WTC11 (cell line): ENCODE data around the gene RAPSN. TPM values are rescaled to one million over a fixed set of nuclear protein-coding genes. Genes with fewer than 3 reads are reported as not detected.

ENCODE experiments used
- ATAC-seq: fragments of 200-7000 bp; cut with Tn5 transposase; 2 replicates; pipeline ENCODE4 v1.10.0; 2021; ENCODE audit warnings: mild to moderate bottlenecking, moderate library complexity
- CTCF ChIA-PET: fragments of 300-600 bp; sonication (Branson Sonifier 250); formaldehyde crosslinking; loops from one replicate; lab custom pipeline; 2021; ENCODE audit warnings: antibody characterized with exemption; lab: Charles Lee
- POLR2A ChIA-PET: fragments of 350-600 bp; sonication (Branson Sonifier 250); formaldehyde crosslinking; loops from one replicate; lab custom pipeline; 2021; ENCODE audit warnings: antibody characterized with exemption; lab: Charles Lee
- DNase-seq: peaks from one replicate; pipeline ENCODE4 v3.0.0; 2021; ENCODE audit warnings: low spot score
- H3K27ac Mint-ChIP-seq: 2 replicates; pipeline ENCODE4 v1.8.0; 2021; ENCODE audit warnings: mixed read lengths
- H3K27me3 Mint-ChIP-seq: 2 replicates; pipeline ENCODE4 v1.8.0; 2021; ENCODE audit warnings: low read depth, mild to moderate bottlenecking, moderate library complexity, mixed read lengths
- H3K36me3 Mint-ChIP-seq: 2 replicates; pipeline ENCODE4 v1.8.0; 2021; ENCODE audit warnings: mixed read lengths
- H3K4me1 Mint-ChIP-seq: 2 replicates; pipeline ENCODE4 v1.8.0; 2022; ENCODE audit warnings: mixed read lengths
- H3K4me3 Mint-ChIP-seq: 2 replicates; pipeline ENCODE4 v1.8.0; 2021; ENCODE audit warnings: mild to moderate bottlenecking, moderate library complexity, mixed read lengths
- H3K9me3 Mint-ChIP-seq: 2 replicates; pipeline ENCODE4 v1.8.0; 2021; ENCODE audit warnings: mixed read lengths
- ATF3 ChIP-seq: sonication (generic); formaldehyde crosslinking; conservative IDR thresholded peaks from 2 replicates; pipeline ENCODE4 v1.8.1; 2022; ENCODE audit warnings: mild to moderate bottlenecking, missing genetic modification reagents
- E2F4 ChIP-seq: sonication (generic); formaldehyde crosslinking; IDR thresholded peaks from 2 replicates; pipeline ENCODE4 v1.8.1; 2022; ENCODE audit warnings: low read depth, mild to moderate bottlenecking, moderate library complexity, missing genetic modification reagents, borderline replicate concordance
- E2F5 ChIP-seq: sonication (generic); formaldehyde crosslinking; IDR thresholded peaks from 2 replicates; pipeline ENCODE4 v1.8.1; 2022; ENCODE audit warnings: mild to moderate bottlenecking, moderate library complexity, missing genetic modification reagents
- ESRRA ChIP-seq: sonication (generic); formaldehyde crosslinking; IDR thresholded peaks from 2 replicates; pipeline ENCODE4 v1.8.1; 2022; ENCODE audit warnings: mild to moderate bottlenecking, missing genetic modification reagents, borderline replicate concordance
- FOXP1 ChIP-seq: sonication (generic); formaldehyde crosslinking; IDR thresholded peaks from 2 replicates; pipeline ENCODE4 v1.8.0; 2022; ENCODE audit warnings: missing genetic modification reagents, mild to moderate bottlenecking, moderate library complexity, borderline replicate concordance
- FOXP4 ChIP-seq: sonication (generic); formaldehyde crosslinking; IDR thresholded peaks from 2 replicates; pipeline ENCODE4 v1.8.0; 2022; ENCODE audit warnings: mild to moderate bottlenecking, missing genetic modification reagents
- HMGXB4 ChIP-seq: sonication (generic); formaldehyde crosslinking; IDR thresholded peaks from 2 replicates; pipeline ENCODE4 v1.8.1; 2023; ENCODE audit warnings: mild to moderate bottlenecking, moderate library complexity, missing genetic modification reagents
- JAZF1 ChIP-seq: fragments of 250-450 bp; sonication (Bioruptor Pico); IDR thresholded peaks from 2 replicates; pipeline ENCODE4 v1.9.0; 2021; ENCODE audit warnings: moderate library complexity, mild to moderate bottlenecking, inconsistent platforms
- MXD4 ChIP-seq: fragments of 250-450 bp; sonication (Bioruptor Pico); IDR thresholded peaks from 2 replicates; pipeline ENCODE4 v1.8.0; 2021; ENCODE audit warnings: mild to moderate bottlenecking, moderate library complexity, borderline replicate concordance
- NFATC4 ChIP-seq: fragments of 250-450 bp; sonication (Bioruptor Pico); IDR thresholded peaks from 2 replicates; pipeline ENCODE4 v1.9.0; 2021; ENCODE audit warnings: mild to moderate bottlenecking
- NR3C1 ChIP-seq: sonication (generic); formaldehyde crosslinking; conservative IDR thresholded peaks from 2 replicates; pipeline ENCODE4 v1.8.1; 2023; ENCODE audit warnings: low read depth, mild to moderate bottlenecking, missing genetic modification reagents
- PREB ChIP-seq: sonication (generic); formaldehyde crosslinking; IDR thresholded peaks from 2 replicates; pipeline ENCODE4 v1.8.1; 2022; ENCODE audit warnings: mild to moderate bottlenecking, missing genetic modification reagents, moderate library complexity, borderline replicate concordance
- RELA ChIP-seq: sonication (generic); formaldehyde crosslinking; IDR thresholded peaks from 2 replicates; pipeline ENCODE4 v1.8.1; 2022; ENCODE audit warnings: missing genetic modification reagents, mild to moderate bottlenecking, borderline replicate concordance
- RORB ChIP-seq: fragments of 250-450 bp; sonication (Bioruptor Pico); IDR thresholded peaks from 2 replicates; pipeline ENCODE4 v1.9.0; 2021; ENCODE audit warnings: mild to moderate bottlenecking
- SP1 ChIP-seq: sonication (generic); formaldehyde crosslinking; conservative IDR thresholded peaks from 2 replicates; pipeline ENCODE4 v1.8.1; 2022; ENCODE audit warnings: missing genetic modification reagents
- USF2 ChIP-seq: sonication (generic); formaldehyde crosslinking; IDR thresholded peaks from 2 replicates; pipeline ENCODE4 v1.8.1; 2023; ENCODE audit warnings: mild to moderate bottlenecking, missing genetic modification reagents, moderate library complexity
- ZBTB43 ChIP-seq: sonication (generic); formaldehyde crosslinking; IDR thresholded peaks from 2 replicates; pipeline ENCODE4 v1.8.1; 2023; ENCODE audit warnings: mild to moderate bottlenecking, missing genetic modification reagents
- ZNF512 ChIP-seq: sonication (generic); formaldehyde crosslinking; IDR thresholded peaks from 2 replicates; pipeline ENCODE4 v1.8.1; 2022; ENCODE audit warnings: missing genetic modification reagents, borderline replicate concordance
- ZNF532 ChIP-seq: fragments of 250-450 bp; sonication (Bioruptor Pico); IDR thresholded peaks from 2 replicates; pipeline ENCODE4 v1.9.0; 2021; ENCODE audit warnings: mild to moderate bottlenecking, borderline replicate concordance
- total RNA-seq: library from RNA; stranded (reverse); gene quantifications from 3 replicates; pipeline ENCODE4 v1.2.3, GENCODE V29; 2021

RAPSN gene
- total RNA-seq, 1 experiment from 2014 or later: 0.66 TPM

GRCh38 chr11:47443028-47443700 lies 5.8 kb downstream of the RAPSN start (continued):
- no peak for TF ChIP-seq ZBTB43

GRCh38 chr11:47442514-47442913 lies 6.4 kb downstream of the RAPSN start:
- H3K27ac Mint-ChIP-seq: no peak overlapping the region
- H3K4me1 Mint-ChIP-seq: no peaks in the 10 kb centered on the region
- H3K36me3 Mint-ChIP-seq: no peaks in the 10 kb centered on the region
- no peak for TF ChIP-seq FOXP1 (CRISPR knock-in tag)
- no peak for TF ChIP-seq JAZF1 (CRISPR knock-in tag)
- TF ChIP-seq USF2 (CRISPR knock-in tag): no peak
- TF ChIP-seq E2F5 (CRISPR knock-in tag): no peak
- no peak for TF ChIP-seq FOXP4
- no peak for TF ChIP-seq MXD4 (CRISPR knock-in tag)
- TF ChIP-seq SP1 (CRISPR knock-in tag): no peak
- TF ChIP-seq ZNF532 (CRISPR knock-in tag): no peak
- no peak for TF ChIP-seq HMGXB4 (CRISPR knock-in tag)
- TF ChIP-seq RELA (CRISPR knock-in tag): no peak
- no peak for TF ChIP-seq NFATC4 (CRISPR knock-in tag)
- TF ChIP-seq ATF3 (CRISPR knock-in tag): no peak
- TF ChIP-seq ZNF512 (CRISPR knock-in tag): no peak
- no peak for TF ChIP-seq RORB (CRISPR knock-in tag)
- no peak for TF ChIP-seq ESRRA (CRISPR knock-in tag)
- TF ChIP-seq NR3C1: no peak
- no peak for TF ChIP-seq E2F4 (CRISPR knock-in tag)
- no peak for TF ChIP-seq PREB (CRISPR knock-in tag)
- CTCF ChIA-PET: interaction anchor here (0.6 to 2.3 kb wide), 5 partner anchors 9 to 109 kb away, joined by 3 to 30 read pairs (median 3); no protein-coding TSS in a partner anchor
- POLR2A ChIA-PET: no interaction called here
- no peak overlapping the region for H3K4me3 Mint-ChIP-seq
- ATAC-seq (no peak), DNase-seq (no peak)
- no peaks in the 10 kb centered on the region for H3K27me3 Mint-ChIP-seq
- no peaks in the 10 kb centered on the region for H3K9me3 Mint-ChIP-seq
